NB4 (cell line): ENCODE results near the gene HDAC5.

Experiments
- DNase-seq: peaks from one replicate; pipeline ENCODE4 v3.0.0; 2010; ENCODE audit warnings: low read depth
- H3K4me3 ChIP-seq: one replicate; pipeline ENCODE4 v1.5.1; 2011; ENCODE audit warnings: mild to moderate bottlenecking, low read depth, low read length, moderate library complexity
- MYC ChIP-seq: IDR thresholded peaks from 2 replicates; pipeline ENCODE4 v1.6.1; 2011; ENCODE audit warnings: low read depth, low read length
- POLR2A ChIP-seq: IDR thresholded peaks from 2 replicates; pipeline ENCODE4 v1.6.1; 2011; ENCODE audit warnings: mild to moderate bottlenecking; ENCODE audit not compliant: insufficient read length; ENCODE audit errors: extremely low read depth
- TF ChIP-seq, protein P1 (sequence below): IDR thresholded peaks from 2 replicates; pipeline ENCODE4 v1.6.1; 2011; ENCODE audit warnings: low read depth, low read length
- TF ChIP-seq, protein P2 (sequence below): IDR thresholded peaks from one replicate; pipeline ENCODE4 v1.5.1; 2012; ENCODE audit warnings: low read depth, low read length

The HDAC5 gene

DNA sequence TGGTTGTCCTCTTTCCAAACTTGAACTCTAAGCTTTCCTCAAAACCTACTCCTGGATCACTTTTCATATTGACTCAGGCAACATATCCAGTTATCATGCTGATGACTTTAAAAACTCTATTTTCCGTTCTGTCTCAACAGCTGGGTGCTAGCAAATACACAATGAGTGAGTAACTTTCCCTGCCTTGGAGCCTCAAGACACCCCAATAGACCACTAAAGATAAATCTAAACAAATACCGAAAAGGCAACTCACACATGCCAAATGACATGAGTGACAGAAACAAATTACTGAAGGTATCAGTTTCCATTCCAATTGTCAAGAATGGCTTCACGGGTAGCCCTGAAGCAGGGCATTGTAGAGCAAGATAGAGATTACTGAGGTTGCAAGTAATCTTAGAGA lies 93.0 kb downstream of the HDAC5 start:
- no peak overlapping the region for H3K4me3 ChIP-seq
- no peak for DNase-seq
- TF ChIP-seq, protein P1, sequence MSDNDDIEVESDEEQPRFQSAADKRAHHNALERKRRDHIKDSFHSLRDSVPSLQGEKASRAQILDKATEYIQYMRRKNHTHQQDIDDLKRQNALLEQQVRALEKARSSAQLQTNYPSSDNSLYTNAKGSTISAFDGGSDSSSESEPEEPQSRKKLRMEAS, result no peak
- TF ChIP-seq, protein P2, sequence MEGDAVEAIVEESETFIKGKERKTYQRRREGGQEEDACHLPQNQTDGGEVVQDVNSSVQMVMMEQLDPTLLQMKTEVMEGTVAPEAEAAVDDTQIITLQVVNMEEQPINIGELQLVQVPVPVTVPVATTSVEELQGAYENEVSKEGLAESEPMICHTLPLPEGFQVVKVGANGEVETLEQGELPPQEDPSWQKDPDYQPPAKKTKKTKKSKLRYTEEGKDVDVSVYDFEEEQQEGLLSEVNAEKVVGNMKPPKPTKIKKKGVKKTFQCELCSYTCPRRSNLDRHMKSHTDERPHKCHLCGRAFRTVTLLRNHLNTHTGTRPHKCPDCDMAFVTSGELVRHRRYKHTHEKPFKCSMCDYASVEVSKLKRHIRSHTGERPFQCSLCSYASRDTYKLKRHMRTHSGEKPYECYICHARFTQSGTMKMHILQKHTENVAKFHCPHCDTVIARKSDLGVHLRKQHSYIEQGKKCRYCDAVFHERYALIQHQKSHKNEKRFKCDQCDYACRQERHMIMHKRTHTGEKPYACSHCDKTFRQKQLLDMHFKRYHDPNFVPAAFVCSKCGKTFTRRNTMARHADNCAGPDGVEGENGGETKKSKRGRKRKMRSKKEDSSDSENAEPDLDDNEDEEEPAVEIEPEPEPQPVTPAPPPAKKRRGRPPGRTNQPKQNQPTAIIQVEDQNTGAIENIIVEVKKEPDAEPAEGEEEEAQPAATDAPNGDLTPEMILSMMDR, result no peak
- TF ChIP-seq POLR2A, result no peak
- TF ChIP-seq MYC, result no peak

DNA sequence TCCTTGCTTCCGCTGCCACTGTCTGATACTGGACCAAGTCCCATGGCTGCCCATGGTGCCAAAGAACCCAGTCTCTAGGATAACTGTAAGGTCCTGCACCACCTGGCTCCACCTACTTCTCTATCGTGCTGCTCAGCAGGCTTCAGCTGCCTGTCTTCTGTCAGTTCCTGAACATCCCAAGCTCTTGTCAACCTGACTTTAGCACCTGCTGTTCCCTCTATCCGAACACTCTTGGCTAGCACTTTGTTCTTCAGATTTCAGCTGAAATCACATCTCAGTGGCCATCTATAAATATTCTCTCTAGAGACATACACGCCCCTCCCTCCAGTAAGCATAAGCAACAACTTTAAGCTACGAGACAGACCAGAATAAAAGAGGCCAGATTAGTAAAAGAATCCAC lies 93.7 kb downstream of the HDAC5 start:
- no peak overlapping the region for H3K4me3 ChIP-seq
- TF ChIP-seq, protein P1, result no peak
- TF ChIP-seq MYC, result no peak
- TF ChIP-seq, protein P2, result no peak
- no peak for TF ChIP-seq POLR2A
- DNase-seq, result no peak
